Right cardiac atrium (tissue), 5 donors: ENCODE data around the gene DHTKD1. TPM values are rescaled to one million over a fixed set of nuclear protein-coding genes. Genes with fewer than 3 reads are reported as not detected.

Source experiments
- microRNA-seq, 2 donors: library from miRNA; unstranded; fragments of <30 nt; microRNA quantifications; one replicate each; pipeline ENCODE4 v1.2.0, GENCODE V29; 2020 to 2021
- polyA plus RNA-seq: library from polyadenylated mRNA; stranded (reverse); fragments of 200-250 nt; gene quantifications from one replicate; pipeline ENCODE4 v1.2.3, GENCODE V29; 2013
- total RNA-seq, 4 donors: library from RNA; stranded (reverse); fragmentation: NEBNext Ultra II Directional; extraction: Animal tissue kit (Norgen Biotek cat#: 25700); gene quantifications; one replicate each; pipeline ENCODE4 v1.2.1, GENCODE V29; 2021
- donor health status: healthy with polysubstance abuse.
- donor health status: DM: no; HTN: yes; CAD: no.
- donor health status: DM: no; HTN: no; CAD: no.
- donor health status: DM: no; HTN: yes; CAD: no; lungs with severe emphysema.
- donor health status: DM: yes; HTN: yes; CAD: no.

The DHTKD1 gene
- total and polyA plus RNA-seq, 5 donors, result 7.6 to 28.5 (median 18.9) TPM

Small RNAs within 50 kb of the gene (microRNA-seq; reads per million reads assigned to microRNA genes)
- 0 reads per million in 2 donors for gene MIR548AK

Other genes with a start within 250 kb of the DHTKD1 start
- gene PROSER2, start 245.6 kb upstream of the DHTKD1 start, total RNA-seq, result 1 to 10 TPM; 1.5 to 2.2 (median 1.9) TPM
- 0.72 TPM for gene PROSER2, start 245.6 kb upstream of the DHTKD1 start, polyA plus RNA-seq
- gene UPF2, start 26.1 kb upstream of the DHTKD1 start, total RNA-seq, result 10 to 100 TPM; 14.7 to 21.0 (median 18.7) TPM
- gene UPF2, start 26.1 kb upstream of the DHTKD1 start, polyA plus RNA-seq, result 8.8 TPM
- gene SEC61A2, start 60.7 kb downstream of the DHTKD1 start, total RNA-seq, result 10 to 100 TPM in 3 of 4 donors, 1 to 10 TPM in 1; 8.8 to 18.5 (median 14.5) TPM
- gene SEC61A2, start 60.7 kb downstream of the DHTKD1 start, polyA plus RNA-seq, result 11.7 TPM
- gene NUDT5, start 126.9 kb downstream of the DHTKD1 start, total RNA-seq, result 10 to 100 TPM in 3 of 4 donors, 1 to 10 TPM in 1; 9.4 to 13.8 (median 13.0) TPM
- gene NUDT5, start 126.9 kb downstream of the DHTKD1 start, polyA plus RNA-seq, result 12.4 TPM
- 10 to 100 TPM; 46.6 to 70.4 (median 63.1) TPM for gene CDC123, start 127.2 kb downstream of the DHTKD1 start, total RNA-seq
- 46.0 TPM for gene CDC123, start 127.2 kb downstream of the DHTKD1 start, polyA plus RNA-seq